NCI-H2081 (cell line): ENCODE data around the gene HARBI1.

Experiments
- DNase-seq, 2 experiments: peaks; one replicate each; lab custom pipeline; 2025; lab: John Stamatoyannopoulos, UW

Gene HARBI1, protein sequence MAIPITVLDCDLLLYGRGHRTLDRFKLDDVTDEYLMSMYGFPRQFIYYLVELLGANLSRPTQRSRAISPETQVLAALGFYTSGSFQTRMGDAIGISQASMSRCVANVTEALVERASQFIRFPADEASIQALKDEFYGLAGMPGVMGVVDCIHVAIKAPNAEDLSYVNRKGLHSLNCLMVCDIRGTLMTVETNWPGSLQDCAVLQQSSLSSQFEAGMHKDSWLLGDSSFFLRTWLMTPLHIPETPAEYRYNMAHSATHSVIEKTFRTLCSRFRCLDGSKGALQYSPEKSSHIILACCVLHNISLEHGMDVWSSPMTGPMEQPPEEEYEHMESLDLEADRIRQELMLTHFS

DNA sequence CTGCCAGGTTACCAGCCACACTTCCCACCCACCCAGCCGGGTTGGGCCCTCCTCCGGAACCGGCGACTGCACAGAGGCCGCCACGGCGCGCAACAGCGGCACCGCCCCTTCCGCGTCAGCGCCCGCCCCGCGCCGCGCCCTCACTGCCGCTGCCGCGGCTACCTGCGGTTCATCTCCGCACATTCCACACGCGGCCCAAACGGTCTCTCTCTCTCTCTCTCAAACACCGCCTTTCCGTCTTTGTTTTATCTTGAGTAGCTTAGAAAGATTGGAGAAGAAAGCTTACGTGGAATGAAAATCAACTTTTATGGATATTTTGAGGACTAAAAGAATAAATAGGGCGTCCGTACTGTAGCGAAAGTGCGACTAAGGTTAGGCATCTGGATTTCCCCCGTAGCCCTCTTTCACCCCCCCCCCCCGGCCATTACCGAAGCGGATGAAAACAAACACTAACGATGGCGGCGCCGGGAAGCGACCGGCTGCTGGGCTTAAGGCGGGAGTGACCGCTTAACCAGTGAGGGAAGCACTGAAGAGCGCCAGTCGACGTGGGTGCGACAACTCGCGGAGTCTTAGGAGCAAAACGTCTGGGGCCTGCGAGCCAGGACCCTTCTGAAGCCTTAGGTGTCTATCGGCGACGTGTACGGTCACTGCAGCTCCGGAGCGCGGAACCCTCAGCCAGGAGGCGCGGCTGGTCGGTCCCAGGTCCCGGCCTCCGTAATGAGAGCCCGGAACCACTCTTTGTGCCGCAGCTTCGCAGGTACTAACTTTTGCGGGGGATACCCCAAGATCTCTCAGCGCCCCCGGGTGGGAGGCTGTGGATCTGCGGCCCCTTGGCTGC, at the start of gene HARBI1, which contains the start of gene ATG13:
Gene HARBI1 (minus strand): TSS at position 94 of the 838 bp plus-strand sequence. CDS start 990 bp downstream, outside the sequence.
Gene ATG13 (plus strand): TSS at position 420 of the 838 bp plus-strand sequence. CDS start 26,739 bp downstream, outside the sequence.
- peak; percentile 92 to 94 for DNase-seq

DNA sequence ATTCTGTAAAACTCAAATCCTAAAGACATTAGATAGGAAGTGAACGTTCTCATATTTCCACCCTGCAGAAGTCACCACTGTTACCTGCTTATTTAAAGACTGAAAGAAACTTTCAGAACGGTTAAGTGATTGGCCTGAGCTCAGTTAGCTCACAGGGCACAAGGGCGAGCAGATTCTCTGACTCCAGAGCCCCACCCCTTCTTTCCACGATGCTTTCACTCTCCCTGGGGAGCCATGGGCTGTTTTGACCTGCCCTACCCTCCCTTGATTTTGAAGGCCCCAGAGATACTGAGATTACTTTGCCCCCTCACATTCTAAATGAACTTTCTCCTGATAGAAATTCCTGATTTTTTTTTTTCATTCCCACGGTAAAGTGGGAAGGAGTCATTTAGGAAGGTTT, 49.5 kb upstream of the HARBI1 start:
- DNase-seq, result no peak

DNA sequence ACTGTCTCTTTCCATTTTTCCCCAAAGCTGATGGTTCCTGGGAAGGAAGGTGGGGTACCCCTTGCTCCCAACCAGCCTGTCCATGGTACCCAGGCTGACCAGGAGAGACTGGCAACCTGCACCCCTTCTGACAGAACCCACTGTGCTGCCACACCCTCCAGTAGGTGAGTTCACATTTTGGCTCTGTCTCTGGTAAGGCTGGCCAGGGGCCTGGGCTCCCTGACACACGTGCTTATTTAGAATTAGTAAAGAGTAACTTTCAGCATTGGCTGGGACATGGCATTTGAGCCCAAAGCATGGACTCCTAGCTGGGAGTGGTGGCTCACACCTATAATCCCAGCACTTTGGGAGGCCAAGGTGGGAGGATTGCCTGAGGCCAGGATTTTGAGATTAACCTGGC, 48.3 kb upstream of the HARBI1 start:
- no peak for DNase-seq

DNA sequence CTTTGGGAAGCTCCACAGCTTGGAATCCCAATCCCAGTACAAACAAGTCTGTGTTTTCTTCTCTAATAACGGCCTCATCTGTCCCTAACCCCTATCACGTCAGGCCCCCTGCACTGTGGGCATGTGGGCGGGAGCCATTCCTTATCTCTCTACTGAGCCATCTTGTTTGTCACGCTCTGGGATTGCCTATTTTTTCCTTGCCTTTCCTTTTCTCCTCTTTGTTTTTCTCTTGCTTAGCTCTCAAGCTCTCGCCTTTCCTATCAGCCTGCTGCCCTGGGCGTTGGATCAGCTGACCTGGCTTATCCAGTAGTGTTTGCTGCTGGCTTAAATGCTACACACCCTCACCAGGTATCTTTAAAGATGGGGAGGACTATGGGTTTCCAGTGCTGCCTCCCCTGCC, 47.6 kb upstream of the HARBI1 start:
- DNase-seq, result no peak

DNA sequence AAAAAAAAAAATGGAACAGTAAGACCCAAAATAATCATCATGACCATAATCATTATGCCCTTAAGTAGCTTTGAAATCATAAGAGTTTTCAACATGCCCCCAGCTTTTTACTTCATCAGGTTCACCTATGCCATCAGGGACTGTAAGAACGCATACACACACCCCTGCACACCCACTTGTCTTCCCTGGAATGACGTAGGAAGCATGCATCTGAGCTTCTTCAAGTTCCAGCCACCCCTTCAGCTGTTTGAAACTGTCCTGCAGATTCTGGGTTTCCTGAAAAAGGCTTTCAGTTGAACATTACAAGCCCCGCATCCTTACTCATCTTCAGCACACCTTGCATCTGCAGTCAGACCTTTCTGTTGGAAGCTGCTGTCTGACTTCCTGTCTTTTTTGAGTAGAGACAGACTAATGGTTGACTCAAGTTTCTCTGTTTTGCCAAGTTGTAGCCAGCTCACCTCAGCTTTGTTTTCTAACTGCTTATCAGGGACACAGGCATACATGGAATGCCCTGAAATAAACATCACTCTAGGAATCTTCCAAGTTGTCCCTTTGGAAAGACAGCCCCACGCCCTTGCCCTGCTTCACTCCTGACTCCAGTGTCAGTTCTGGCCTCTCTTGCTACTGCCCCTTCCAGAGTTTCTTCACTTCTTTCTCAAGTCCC, 46.4 kb upstream of the HARBI1 start:
- DNase-seq, result no peak

DNA sequence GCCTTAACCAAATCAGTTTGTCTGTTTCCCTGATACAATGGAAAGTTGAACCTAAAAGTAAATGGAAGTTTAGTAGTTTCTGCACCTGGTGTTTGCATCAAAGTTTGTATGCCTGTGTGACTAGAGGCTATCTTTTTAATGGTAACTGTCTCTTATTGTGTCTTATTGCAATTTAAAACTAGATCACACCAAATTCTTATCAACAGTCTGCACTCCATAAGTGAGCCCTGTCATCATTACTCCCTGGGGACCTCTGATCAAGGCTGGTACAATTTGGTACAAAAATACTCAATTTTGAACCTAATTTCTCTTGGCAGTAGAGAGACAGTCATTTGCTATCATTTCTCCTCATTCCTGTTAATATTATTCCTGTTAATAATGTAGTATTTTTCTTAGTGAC, 45.3 kb upstream of the HARBI1 start:
- no peak for DNase-seq

DNA sequence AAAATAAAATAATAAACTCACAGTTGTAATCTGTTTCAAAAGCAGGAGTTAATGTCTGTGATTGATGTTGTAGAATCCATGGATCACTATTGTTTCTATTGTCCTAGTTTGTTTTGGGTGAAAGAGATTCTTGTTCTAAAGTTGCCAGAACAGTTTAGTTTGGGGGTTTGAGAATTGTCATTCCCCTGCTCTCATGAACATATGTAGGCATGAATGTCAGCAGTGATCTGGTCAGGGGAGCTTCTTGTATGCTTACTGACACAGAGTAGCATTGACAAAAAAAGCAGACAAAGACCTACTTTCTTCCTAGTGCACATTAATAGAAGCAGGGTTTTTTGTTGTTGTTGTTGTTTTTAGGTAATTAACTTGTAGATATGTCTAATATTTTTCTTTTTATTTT, 44.8 kb upstream of the HARBI1 start:
- DNase-seq, result no peak

DNA sequence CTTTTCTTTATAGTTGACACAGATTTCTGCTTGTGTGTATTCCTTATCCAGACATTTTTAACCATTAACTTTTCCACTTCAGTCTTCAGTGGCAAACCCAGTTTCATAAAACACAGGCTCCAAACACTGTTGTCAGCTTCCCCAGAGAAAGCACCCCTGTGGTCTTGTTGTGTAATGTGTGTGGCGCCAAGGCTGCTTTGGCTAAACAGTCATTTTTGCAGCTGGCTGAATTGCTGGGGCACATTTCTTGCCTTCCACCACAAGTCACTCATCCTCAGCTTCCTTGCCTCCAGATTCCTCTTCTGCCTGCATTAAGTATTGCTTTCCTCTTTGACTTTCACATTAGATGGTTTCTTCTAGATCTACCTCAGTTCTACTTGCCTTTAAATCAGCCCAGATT, 42.9 kb upstream of the HARBI1 start:
- DNase-seq, result no peak

DNA sequence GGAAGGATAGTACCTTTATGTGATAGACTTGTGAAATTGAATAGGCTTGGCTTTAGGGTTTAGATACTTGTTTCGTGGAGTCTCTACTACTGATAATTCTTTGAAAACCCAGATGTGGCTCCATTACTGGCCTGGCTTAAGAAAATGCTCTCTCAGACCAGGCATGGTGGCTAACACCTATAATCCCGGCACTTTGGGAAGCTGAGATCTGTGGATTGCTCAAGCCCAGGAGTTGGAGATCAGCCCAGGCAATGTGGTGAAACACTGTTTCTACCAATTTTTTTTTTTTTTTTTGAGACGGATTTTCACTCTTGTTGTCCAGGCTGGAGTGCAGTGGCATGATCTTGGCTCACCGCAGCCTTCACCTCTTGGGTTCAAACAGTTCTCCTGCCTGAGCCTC, 41.2 kb upstream of the HARBI1 start:
- DNase-seq, result no peak

DNA sequence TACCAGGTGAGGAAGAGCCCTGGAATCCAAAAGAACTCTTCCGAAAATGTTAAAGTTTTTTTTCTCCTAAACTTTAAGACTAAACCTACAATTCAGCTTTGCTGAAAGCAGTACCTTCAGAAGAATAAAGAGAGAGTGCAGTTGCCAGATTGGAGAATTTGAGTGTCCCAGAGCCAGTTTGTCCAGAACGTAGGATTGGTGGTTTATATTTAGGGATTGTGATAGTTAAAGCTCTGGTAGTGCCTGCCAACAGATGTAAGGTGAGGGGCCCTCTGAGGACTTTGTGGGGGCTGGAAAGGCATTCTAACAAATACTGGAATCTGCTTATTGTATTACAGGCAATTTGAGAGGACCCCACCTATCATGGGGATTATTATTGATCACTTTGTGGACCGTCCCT, 40.2 kb upstream of the HARBI1 start:
- no peak for DNase-seq

DNA sequence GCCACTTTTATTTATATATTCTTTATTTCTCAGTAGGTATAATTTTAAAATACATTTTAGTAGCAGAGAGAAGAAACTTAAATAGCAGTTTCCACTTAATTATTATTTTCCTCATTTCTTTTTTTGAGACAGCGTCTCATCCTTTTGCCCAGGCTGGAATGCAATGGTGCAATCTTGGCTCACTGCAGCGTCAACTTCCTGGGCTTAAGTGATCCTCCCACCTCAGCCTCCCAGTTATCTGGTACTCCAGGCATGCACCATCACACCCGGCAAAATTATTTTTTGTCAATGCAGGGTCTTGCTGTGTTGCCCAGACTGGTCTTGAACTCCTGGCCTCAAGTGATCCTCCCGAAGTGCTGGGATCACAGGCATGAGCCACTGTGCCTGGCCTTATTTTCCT, 38.6 kb upstream of the HARBI1 start:
- DNase-seq, result no peak

DNA sequence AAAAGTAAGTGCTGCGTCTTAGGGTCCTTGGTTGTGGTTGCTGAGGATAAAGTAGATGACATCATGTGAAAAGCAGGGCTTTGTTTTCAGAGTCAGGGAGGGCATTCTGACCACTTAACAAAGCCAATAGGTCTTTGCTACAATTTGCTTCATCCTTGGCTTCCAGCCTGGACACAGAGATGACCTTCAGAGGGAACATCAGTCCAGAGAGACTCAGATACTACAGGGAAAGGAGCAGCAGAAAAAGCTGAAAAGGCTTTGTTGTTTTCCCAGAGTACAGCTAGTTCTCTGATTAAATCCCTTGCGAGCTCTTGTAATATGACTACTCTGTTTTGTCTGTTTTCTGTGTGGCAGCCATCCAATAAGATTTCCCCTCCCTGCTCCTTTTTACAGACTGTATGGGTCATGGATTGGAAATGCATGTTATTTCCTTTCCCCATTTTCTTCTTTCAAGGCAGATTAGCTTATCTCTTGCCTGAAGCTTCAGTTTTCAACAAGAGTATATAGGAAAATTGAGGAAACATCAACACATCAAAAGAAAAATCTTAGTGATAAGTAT, 32.2 kb upstream of the HARBI1 start:
- no peak for DNase-seq

DNA sequence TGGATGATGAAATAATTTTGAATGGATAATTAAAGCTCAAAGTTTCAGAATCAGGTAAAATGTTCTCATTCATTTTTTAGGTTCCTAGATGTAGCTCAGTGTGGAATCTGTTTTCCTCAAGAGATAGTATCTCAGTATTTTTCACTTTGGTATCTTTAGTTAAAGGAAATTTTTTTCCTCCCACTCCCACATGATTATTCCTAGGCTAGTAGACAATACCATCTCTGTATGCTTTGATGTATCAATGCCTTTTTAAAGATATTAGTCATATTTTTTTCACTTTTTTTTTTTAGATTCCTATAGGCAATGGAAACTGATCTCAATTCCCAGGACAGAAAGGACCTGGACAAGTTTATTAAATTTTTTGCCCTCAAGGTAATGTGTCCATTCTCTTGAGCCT, 27.0 kb upstream of the HARBI1 start:
- no peak for DNase-seq

DNA sequence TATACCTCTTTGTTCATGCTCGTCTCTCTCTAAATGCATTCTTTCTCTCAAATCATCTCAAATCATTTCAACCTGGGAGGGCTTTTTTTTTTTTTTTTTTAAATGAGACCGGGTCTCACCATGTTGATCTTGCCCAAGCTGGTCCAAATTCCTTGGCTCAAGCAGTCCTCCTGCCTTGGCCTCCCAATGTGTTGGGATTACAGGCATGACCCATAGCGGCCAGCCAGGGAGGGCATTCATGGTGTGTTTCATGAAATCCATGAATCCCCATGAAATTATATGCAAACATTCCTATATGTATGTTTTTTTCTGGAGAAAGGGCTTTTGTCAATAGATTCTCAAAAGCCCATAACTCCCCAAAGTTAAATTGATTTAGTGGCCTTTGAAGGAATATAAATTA, 26.5 kb upstream of the HARBI1 start:
- DNase-seq, result no peak

DNA sequence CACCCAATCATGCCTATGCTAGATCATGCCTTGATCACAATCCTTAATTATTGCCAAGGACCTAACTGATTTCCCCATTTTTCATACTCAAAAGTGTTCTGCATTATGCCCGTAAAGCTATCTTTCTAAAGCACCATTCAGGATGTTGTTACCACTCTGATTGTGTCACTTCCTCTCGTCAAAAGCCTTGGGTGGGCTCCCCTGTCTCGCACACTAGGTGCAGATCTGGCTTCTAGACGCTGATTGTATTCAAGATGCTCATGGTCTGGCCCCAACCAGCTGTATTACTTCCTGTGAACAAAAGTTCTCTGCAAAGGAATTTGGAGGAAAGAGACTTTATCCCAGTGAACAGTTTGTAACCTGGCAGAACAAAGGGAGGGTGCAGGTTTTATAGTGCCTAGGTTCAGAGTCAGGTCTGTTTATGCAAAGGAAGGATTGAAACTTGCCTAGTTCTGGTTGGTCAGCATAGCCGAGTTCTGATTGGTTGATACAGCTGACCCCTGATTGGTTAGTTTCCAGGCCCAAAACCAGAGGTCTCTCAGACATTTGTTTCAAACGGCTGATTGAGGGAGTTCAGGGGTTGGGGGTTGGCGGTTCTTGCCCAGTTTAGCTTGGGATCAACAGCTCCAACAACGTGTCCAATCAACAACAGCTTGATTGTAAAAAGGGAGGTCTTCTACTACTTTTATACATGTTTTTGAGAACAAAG, 25.8 kb upstream of the HARBI1 start:
- no peak for DNase-seq

DNA sequence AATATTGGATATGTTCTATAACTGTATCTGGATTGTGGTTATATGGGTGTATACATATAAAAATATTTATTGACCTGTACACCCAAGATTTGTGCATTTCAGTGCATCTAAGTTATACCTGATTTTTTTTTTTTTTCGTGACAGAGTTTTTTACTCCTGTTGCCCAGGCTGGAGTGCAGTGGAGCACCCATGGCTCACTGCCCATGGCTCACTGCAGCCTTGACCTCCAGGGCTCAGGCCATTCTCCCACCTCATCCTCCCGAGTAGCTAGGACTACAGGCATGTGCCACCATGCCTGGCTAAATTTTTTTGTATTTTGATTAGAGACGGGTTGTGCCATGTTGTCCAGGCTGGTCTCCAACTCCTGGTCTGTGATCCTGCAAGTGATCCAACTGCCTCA, 24.6 kb upstream of the HARBI1 start:
- DNase-seq, result no peak

DNA sequence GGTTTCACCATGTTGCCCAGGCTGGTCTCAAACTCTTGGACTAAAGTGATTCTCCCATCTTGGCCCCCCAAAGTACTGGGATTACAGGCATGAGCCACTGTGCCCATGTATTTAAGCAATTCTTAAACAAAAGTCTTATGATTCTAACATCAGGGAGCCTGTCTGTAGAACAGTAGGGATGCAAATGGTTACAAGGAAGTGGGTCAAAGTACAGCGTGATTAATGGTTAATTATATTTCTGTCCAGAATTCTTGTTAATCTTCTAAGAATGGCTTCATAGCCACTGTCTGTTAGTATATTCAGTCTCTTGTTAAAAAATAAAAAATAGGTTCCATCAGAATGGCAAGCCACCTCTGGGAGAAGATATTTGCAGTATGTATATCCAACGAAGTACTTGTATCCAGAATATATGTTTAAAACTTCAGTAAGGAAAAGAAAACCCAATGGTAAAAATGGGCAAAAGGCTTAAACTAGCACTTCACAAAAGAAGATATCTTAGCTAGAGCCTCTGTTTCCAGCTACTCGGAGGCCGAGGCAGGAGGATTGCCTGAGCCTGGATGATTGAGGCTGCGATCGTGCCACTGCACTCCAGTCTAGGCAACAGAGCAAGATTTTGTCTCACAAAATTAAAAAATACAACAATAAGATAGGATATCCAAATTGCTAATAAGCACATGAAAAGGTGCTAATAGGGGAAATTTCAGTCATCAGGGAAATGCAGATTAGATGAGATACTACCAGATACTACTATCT, 23.2 kb upstream of the HARBI1 start:
- no peak for DNase-seq

DNA sequence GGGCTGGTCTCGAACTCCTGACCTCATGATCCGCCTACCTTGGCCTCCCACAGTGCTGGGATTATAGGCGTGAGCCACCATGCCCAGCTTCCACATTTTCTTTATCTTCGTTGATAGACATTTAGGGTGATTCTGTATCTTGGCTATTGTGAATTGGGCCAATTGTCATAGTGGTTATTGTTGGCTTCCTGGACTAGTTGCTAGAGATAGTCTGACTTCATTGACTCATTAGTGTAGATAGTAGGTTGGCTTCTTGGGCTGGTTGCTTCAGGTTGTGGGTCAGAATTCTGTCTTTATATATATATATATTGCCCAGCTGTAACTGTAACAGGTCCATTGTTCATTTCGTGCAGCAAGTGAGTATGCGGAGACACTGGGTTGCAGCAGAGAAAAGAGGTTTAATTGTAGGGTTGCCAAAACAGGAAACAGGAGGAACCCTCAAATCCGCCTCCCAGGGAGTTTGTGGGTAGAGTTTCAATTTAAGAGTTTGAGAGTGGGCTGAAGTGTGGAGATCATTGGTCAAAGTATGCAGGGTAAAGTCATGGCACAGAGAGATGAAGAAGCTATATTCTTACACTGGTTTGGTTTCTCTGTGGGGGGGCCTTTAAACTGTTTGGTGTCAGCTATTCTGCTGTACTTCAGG, 22.3 kb upstream of the HARBI1 start:
- DNase-seq, result no peak

DNA sequence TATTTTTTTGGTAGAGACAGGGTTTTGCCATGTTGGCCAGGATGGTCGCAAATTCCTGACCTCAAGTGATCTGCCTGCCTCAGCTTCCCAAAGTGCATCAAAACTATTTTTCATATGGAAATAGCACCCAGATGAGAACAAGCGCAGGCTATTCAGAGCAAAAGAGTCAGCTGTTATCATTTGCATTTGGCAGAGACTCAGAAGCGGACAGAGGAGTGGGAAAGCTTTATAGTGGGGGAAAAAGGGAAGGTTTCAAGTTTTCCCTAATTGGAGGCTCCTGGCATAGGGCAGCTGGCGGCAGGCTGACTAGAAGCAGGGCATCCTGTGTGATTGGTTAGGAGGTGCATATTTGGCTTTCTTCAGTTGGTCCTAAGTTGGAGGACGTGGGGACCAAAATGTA, 20.5 kb upstream of the HARBI1 start:
- DNase-seq, result no peak

DNA sequence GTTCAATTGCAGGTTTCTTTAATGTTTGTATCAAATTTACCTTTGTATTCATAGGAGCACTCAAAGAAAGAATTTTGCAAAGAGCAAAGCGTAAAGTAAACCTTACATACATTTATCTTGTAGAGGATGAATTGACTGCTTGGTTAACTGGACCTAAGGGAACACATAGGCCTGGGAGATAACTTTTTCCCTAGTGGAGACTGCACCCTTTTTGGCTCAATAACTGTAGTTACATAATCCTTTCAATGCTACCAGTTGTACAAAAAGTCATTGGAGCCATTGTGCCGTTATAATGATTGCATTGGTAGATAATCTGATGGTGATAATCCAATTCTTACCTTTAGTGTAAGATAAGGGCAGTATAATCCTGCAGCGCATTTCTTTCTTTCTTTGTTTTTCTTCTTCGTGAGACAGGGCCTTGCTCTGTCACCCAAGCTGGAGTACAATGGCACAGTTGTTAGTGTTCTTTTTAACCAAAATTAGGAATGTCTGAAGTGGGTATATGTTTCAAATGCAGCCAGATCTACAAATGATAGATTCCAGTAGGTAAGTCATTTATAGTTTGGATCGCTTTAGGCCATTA, 18.6 kb upstream of the HARBI1 start:
- no peak for DNase-seq
